K562 (cell line): ENCODE results near the gene LARP7. TPM values are rescaled to one million over a fixed set of nuclear protein-coding genes. Genes with fewer than 3 reads are reported as not detected.

Source experiments
- CEBPZ ChIP-seq: fragments of 150-350 bp; IDR thresholded peaks from 2 replicates; pipeline ENCODE4 v1.6.1; 2014; ENCODE audit warnings: low read depth, mild to moderate bottlenecking, low read length, borderline replicate concordance
- ELF4 ChIP-seq: fragments of 450-650 bp; formaldehyde crosslinking; IDR thresholded peaks from 2 replicates; pipeline ENCODE4 v1.4.0; 2022; ENCODE audit warnings: missing genetic modification characterization
- FOXJ2 ChIP-seq: fragments of 200-800 bp; sonication (Bioruptor generic); IDR thresholded peaks from 2 replicates; pipeline ENCODE4 v1.6.1; 2016; ENCODE audit warnings: missing genetic modification characterization, missing compliant biosample characterization
- MAFK ChIP-seq: IDR thresholded peaks from 2 replicates; pipeline ENCODE4 v1.6.1; 2011; ENCODE audit warnings: low read length, improper control_type of control experiment
- MIER1 ChIP-seq: fragments of 450-650 bp; IDR thresholded peaks from 2 replicates; pipeline ENCODE4 v1.6.1; 2016; ENCODE audit warnings: antibody characterized with exemption, mild to moderate bottlenecking, low read depth
- POLR3A ChIP-seq: IDR thresholded peaks from 2 replicates; pipeline ENCODE4 v1.6.1; 2011; ENCODE audit warnings: borderline replicate concordance, mild to moderate bottlenecking, moderate library complexity; ENCODE audit not compliant: insufficient read length, insufficient read depth; ENCODE audit errors: extremely low read depth
- RERE ChIP-seq: sonication (generic); formaldehyde crosslinking; IDR thresholded peaks from 2 replicates; pipeline ENCODE4 v1.8.0; 2023; ENCODE audit warnings: missing genetic modification reagents, mild to moderate bottlenecking, borderline replicate concordance
- TCF3 ChIP-seq: sonication (generic); formaldehyde crosslinking; IDR thresholded peaks from 2 replicates; pipeline ENCODE4 v1.4.0; 2020; ENCODE audit warnings: mild to moderate bottlenecking, missing genetic modification reagents
- TEAD1 ChIP-seq, 2 experiments: fragments of 450-650 bp in 1 of 2; sonication (generic) in 1 of 2; formaldehyde crosslinking; IDR thresholded peaks; 2 replicates each; pipeline versions ENCODE4 v1.4.0 to v1.8.0; 2020 to 2022; ENCODE audit warnings: mild to moderate bottlenecking in 2 of 2, missing genetic modification reagents in 1 of 2
- TRIM28 ChIP-seq: fragments of 450-650 bp; IDR thresholded peaks from 2 replicates; pipeline ENCODE4 v1.6.1; 2017
- ZKSCAN8 ChIP-seq: fragments of 200-800 bp; sonication (Bioruptor generic); IDR thresholded peaks from 2 replicates; pipeline ENCODE4 v1.6.1; 2016; ENCODE audit warnings: missing genetic modification characterization, missing compliant biosample characterization
- ZNF165 ChIP-seq: fragments of 250-450 bp; sonication (Bioruptor Pico); IDR thresholded peaks from 2 replicates; pipeline ENCODE4 v1.4.0; 2020; ENCODE audit warnings: borderline replicate concordance
- ZNF224 ChIP-seq: sonication (generic); formaldehyde crosslinking; IDR thresholded peaks from 2 replicates; pipeline ENCODE4 v1.8.0; 2022; ENCODE audit warnings: mild to moderate bottlenecking, missing genetic modification reagents
- ZNF511 ChIP-seq: sonication (generic); formaldehyde crosslinking; IDR thresholded peaks from 2 replicates; pipeline ENCODE4 v1.8.0; 2022; ENCODE audit warnings: mild to moderate bottlenecking, missing genetic modification reagents
- ZNF561 ChIP-seq: fragments of 450-650 bp; formaldehyde crosslinking; conservative IDR thresholded peaks from 2 replicates; pipeline ENCODE4 v1.4.0; 2020; ENCODE audit warnings: mild to moderate bottlenecking, moderate library complexity
- ZNF655 ChIP-seq: fragments of 250-450 bp; sonication (Bioruptor Pico); IDR thresholded peaks from 2 replicates; pipeline ENCODE4 v1.5.0; 2021
- ZZZ3 ChIP-seq: fragments of 450-650 bp; IDR thresholded peaks from 2 replicates; pipeline ENCODE4 v1.6.1; 2016; ENCODE audit warnings: antibody characterized with exemption, mild to moderate bottlenecking, moderate library complexity
- polyA plus RNA-seq, 8 experiments: library from polyadenylated mRNA; depleted of rRNA in 4 of 8; stranded (reverse) in 5 of 8; unstranded in 3 of 8; fragments of >200 nt; fragmentation: Nextera tagmentation in 2 of 8; fragmentation: Illumina TruSeq in 1 of 8; extraction: Ambion mirVana in 2 of 8; extraction: Trizol in 1 of 8; gene quantifications; 2 replicates each; pipeline versions ENCODE4 v1.2.1 to v1.2.3, GENCODE V29; 2011 to 2014; ENCODE audit warnings: inconsistent platforms in 1 of 8, missing spikeins in 1 of 8
- total RNA-seq, 7 experiments: library from RNA; depleted of rRNA in 6 of 7; stranded (reverse); fragments of >200 nt in 6 of 7; fragmentation: Illumina TruSeq in 2 of 7; extraction: Trizol in 2 of 7; gene quantifications; 2 replicates each; pipeline versions ENCODE4 v1.2.1 to v1.2.3, GENCODE V29; 2011 to 2021; ENCODE audit warnings: low replicate concordance in 1 of 7

The LARP7 gene
- total and polyA plus RNA-seq, 9 of the 15 experiments (the other 6 are each of a cell fraction or from before 2014, with no cell fraction given): 30.1 to 76.9 (median 56.0) TPM

- TF ChIP-seq CEBPZ: no peak
- no peak for TF ChIP-seq ZNF224 (CRISPR knock-in tag)
- no peak; a peak in 1 of 4 replicates for TF ChIP-seq TEAD1 (CRISPR knock-in tag; IDR thresholded peaks at IDR 0.05)
- no peak for TF ChIP-seq TCF3 (CRISPR knock-in tag)
- no peak for TF ChIP-seq MAFK
- no peak for TF ChIP-seq ZNF561 (CRISPR knock-in tag)
- TF ChIP-seq ZZZ3: peak; percentile 84; the same call in 1 of the 2 replicates
- no peak for TF ChIP-seq ZKSCAN8 (CRISPR knock-in tag)
- TF ChIP-seq MIER1: no peak
- 0 out of 2 replicates have a peak, but pooled peaks have one; percentile 59 for TF ChIP-seq ZNF511
- TF ChIP-seq TRIM28: no peak
- no peak for TF ChIP-seq FOXJ2 (tag)
- no peak for TF ChIP-seq POLR3A
- no peak for TF ChIP-seq RERE (CRISPR knock-in tag)
- TF ChIP-seq ELF4 (CRISPR knock-in tag): no peak
- TF ChIP-seq ZNF165 (CRISPR knock-in tag): no peak
- TF ChIP-seq ZNF655: no peak
Measured at GRCh38 chr4:112636688-112637551, at the start of gene LARP7, which contains the start of gene ZGRF1 (continued).
